Skeletal muscle tissue (tissue), 4 donors: ENCODE results near the gene BOD1L1. TPM values are rescaled to one million over a fixed set of nuclear protein-coding genes. Genes with fewer than 3 reads are reported as not detected.

Experiments used
- H3K27ac ChIP-seq: one replicate; pipeline ENCODE4 v1.7.0; 2013; ENCODE audit warnings: mild to moderate bottlenecking, low read depth, low read length, inconsistent platforms
- H3K27me3 ChIP-seq, 3 donors: one replicate each; pipeline ENCODE4 v1.7.0; 2013; ENCODE audit warnings: low read length in 3 of 3; ENCODE audit not compliant: control insufficient read depth in 3 of 3, insufficient read depth in 3 of 3
- H3K36me3 ChIP-seq, 3 donors: one replicate each; pipeline ENCODE4 v1.7.0; 2013; ENCODE audit warnings: low read length in 3 of 3; ENCODE audit not compliant: control insufficient read depth in 3 of 3, insufficient read depth in 3 of 3
- H3K4me1 ChIP-seq, 3 donors: one replicate each; pipeline ENCODE4 v1.7.0; 2013; ENCODE audit warnings: low read length in 3 of 3, mild to moderate bottlenecking in 3 of 3; ENCODE audit not compliant: control insufficient read depth in 3 of 3, insufficient read depth in 3 of 3
- H3K4me3 ChIP-seq, 3 donors: one replicate each; pipeline ENCODE4 v1.7.0; 2013; ENCODE audit warnings: low read length in 3 of 3
- H3K9ac ChIP-seq, 3 donors: one replicate each; pipeline ENCODE4 v1.7.0; 2013; ENCODE audit warnings: low read length in 3 of 3, mild to moderate bottlenecking in 3 of 3, moderate library complexity in 2 of 3, low read depth in 1 of 3
- H3K9me3 ChIP-seq, 3 donors: one replicate each; pipeline ENCODE4 v1.7.0; 2013; ENCODE audit warnings: low read length in 3 of 3; ENCODE audit not compliant: control insufficient read depth in 3 of 3
- total RNA-seq: library from RNA; depleted of rRNA; stranded (reverse); fragments of >200 nt; gene quantifications from one replicate; pipeline ENCODE4 v1.2.3, GENCODE V29; 2014
- donor health status: Osteomylitis.

BOD1L1 gene
- total RNA-seq, 1 donor from 2014 or later = 15.1 TPM

GRCh38 chr4:13626492-13627177 lies 890 bp downstream of the BOD1L1 start:
- peaks cover 11 to 30% (median 21%) of the 10 kb centered on the region in 3 donors for H3K4me1 ChIP-seq
- peak overlapping the region; percentile 82 to 99 (median 94) for H3K9ac ChIP-seq
- H3K4me3 ChIP-seq = peak overlapping the region; percentile 97 to 99 (median 97)
- H3K9me3 ChIP-seq = no peaks in the 10 kb centered on the region
- H3K27ac ChIP-seq = no peak overlapping the region
- no peaks in the 10 kb centered on the region for H3K27me3 ChIP-seq
- no peaks in the 10 kb centered on the region for H3K36me3 ChIP-seq

- peaks cover 20 to 50% (median 30%) of the 10 kb centered on the region in 3 donors for H3K36me3 ChIP-seq
- H3K9ac ChIP-seq = no peak overlapping the region
- H3K27ac ChIP-seq = no peak overlapping the region
- no peaks in the 10 kb centered on the region for H3K9me3 ChIP-seq
- no peaks in the 10 kb centered on the region for H3K27me3 ChIP-seq
- H3K4me3 ChIP-seq = no peak overlapping the region
- peaks cover 0 to 4% (median 0%) of the 10 kb centered on the region in 3 donors for H3K4me1 ChIP-seq
Observed at GRCh38 chr4:13618212-13618806, 9.2 kb downstream of the BOD1L1 start.

- Histone ChIP-seq H3K4me3 (no peak overlapping the region), H3K27ac (no peak overlapping the region), H3K36me3 (peaks cover 22 to 55% (median 36%) of the 10 kb centered on the region in 3 donors), H3K9ac (no peak overlapping the region), H3K4me1 (peaks cover 0 to 2% (median 0%) of the 10 kb centered on the region in 3 donors), H3K9me3 (no peaks in the 10 kb centered on the region), H3K27me3 (no peaks in the 10 kb centered on the region)
Observed at GRCh38 chr4:13617801-13618200, 9.7 kb downstream of the BOD1L1 start.

- Histone ChIP-seq H3K9me3 (no peaks in the 10 kb centered on the region), H3K4me3 (no peak overlapping the region), H3K4me1 (no peaks in the 10 kb centered on the region), H3K27ac (no peak overlapping the region), H3K36me3 (peaks cover 28 to 66% (median 46%) of the 10 kb centered on the region in 3 donors), H3K9ac (no peak overlapping the region), H3K27me3 (no peaks in the 10 kb centered on the region)
Observed at GRCh38 chr4:13616597-13616996, 10.9 kb downstream of the BOD1L1 start.

GRCh38 chr4:13615161-13615560 lies 12.4 kb downstream of the BOD1L1 start:
- no peaks in the 10 kb centered on the region for H3K27me3 ChIP-seq
- no peak overlapping the region for H3K9ac ChIP-seq
- H3K9me3 ChIP-seq = no peaks in the 10 kb centered on the region
- no peak overlapping the region for H3K27ac ChIP-seq
- no peaks in the 10 kb centered on the region for H3K4me1 ChIP-seq
- peaks cover 31 to 75% (median 59%) of the 10 kb centered on the region in 3 donors for H3K36me3 ChIP-seq
- H3K4me3 ChIP-seq = no peak overlapping the region

GRCh38 chr4:13612569-13612968 lies 15.0 kb downstream of the BOD1L1 start:
- no peak overlapping the region for H3K4me3 ChIP-seq
- H3K27me3 ChIP-seq = no peaks in the 10 kb centered on the region
- peaks cover 26 to 70% (median 61%) of the 10 kb centered on the region in 3 donors for H3K36me3 ChIP-seq
- H3K9me3 ChIP-seq = no peaks in the 10 kb centered on the region
- H3K4me1 ChIP-seq = no peaks in the 10 kb centered on the region
- no peak overlapping the region for H3K9ac ChIP-seq
- no peak overlapping the region for H3K27ac ChIP-seq

- Histone ChIP-seq H3K9me3 (no peaks in the 10 kb centered on the region), H3K27me3 (no peaks in the 10 kb centered on the region), H3K36me3 (peaks cover 22 to 81% (median 63%) of the 10 kb centered on the region in 3 donors), H3K4me3 (no peak overlapping the region), H3K4me1 (no peaks in the 10 kb centered on the region), H3K27ac (no peak overlapping the region), H3K9ac (no peak overlapping the region)
Observed at GRCh38 chr4:13611283-13611842, 16.2 kb downstream of the BOD1L1 start.

GRCh38 chr4:13605330-13605729 lies 22.2 kb downstream of the BOD1L1 start:
- H3K36me3 ChIP-seq = peaks cover 32 to 88% (median 61%) of the 10 kb centered on the region in 3 donors
- H3K9me3 ChIP-seq = no peaks in the 10 kb centered on the region
- no peaks in the 10 kb centered on the region for H3K27me3 ChIP-seq
- no peaks in the 10 kb centered on the region for H3K4me1 ChIP-seq
- H3K9ac ChIP-seq = no peak overlapping the region
- H3K4me3 ChIP-seq = no peak overlapping the region
- no peak overlapping the region for H3K27ac ChIP-seq

- H3K4me3 ChIP-seq = no peak overlapping the region
- no peak overlapping the region for H3K9ac ChIP-seq
- H3K4me1 ChIP-seq = no peaks in the 10 kb centered on the region
- H3K36me3 ChIP-seq = peaks cover 30 to 80% (median 62%) of the 10 kb centered on the region in 3 donors
- H3K27me3 ChIP-seq = no peaks in the 10 kb centered on the region
- H3K27ac ChIP-seq = no peak overlapping the region
- no peaks in the 10 kb centered on the region for H3K9me3 ChIP-seq
Observed at GRCh38 chr4:13601848-13602247, 25.7 kb downstream of the BOD1L1 start.

- Histone ChIP-seq H3K36me3 (peaks cover 33 to 80% (median 62%) of the 10 kb centered on the region in 3 donors), H3K9me3 (no peaks in the 10 kb centered on the region), H3K4me3 (no peak overlapping the region), H3K27ac (no peak overlapping the region), H3K9ac (no peak overlapping the region), H3K27me3 (no peaks in the 10 kb centered on the region), H3K4me1 (no peaks in the 10 kb centered on the region)
Observed at GRCh38 chr4:13601048-13601447, 26.5 kb downstream of the BOD1L1 start.
